Stimulated activated CD8-positive, alpha-beta memory T cell treated with anti-CD3 and anti-CD28 coated beads, Interleukin-7, amount 100 ng/mL, for 48 hours (primary cell): Measurements from ENCODE around the gene TTLL5.

Experiments used
- DNase-seq, 2 donors: peaks; one replicate each; pipeline ENCODE4 v3.0.0-alpha.2; 2020; ENCODE audit warnings: low read depth in 1 of 2; ENCODE audit errors: extremely low read depth in 1 of 2

TTLL5 gene

GRCh38 chr14:75794615-75795038 lies 133.6 kb downstream of the TTLL5 start:
- DNase-seq, result no peak

GRCh38 chr14:75800792-75801191 lies 139.7 kb downstream of the TTLL5 start:
- no peak for DNase-seq

- no peak for DNase-seq
Measured at GRCh38 chr14:75802486-75802885, 141.4 kb downstream of the TTLL5 start.

GRCh38 chr14:75803765-75804164 lies 142.7 kb downstream of the TTLL5 start:
- no peak for DNase-seq

- no peak for DNase-seq
Measured at GRCh38 chr14:75804570-75805275, 143.7 kb downstream of the TTLL5 start.

- no peak for DNase-seq
Measured at GRCh38 chr14:75805646-75806045, 144.6 kb downstream of the TTLL5 start.

GRCh38 chr14:75806352-75806832 lies 145.3 kb downstream of the TTLL5 start:
- DNase-seq, result no peak

GRCh38 chr14:75807667-75808360 lies 146.8 kb downstream of the TTLL5 start:
- DNase-seq, result no peak

GRCh38 chr14:75811136-75811829 lies 150.2 kb downstream of the TTLL5 start:
- DNase-seq, result no peak

GRCh38 chr14:75811872-75812499 lies 150.9 kb downstream of the TTLL5 start:
- DNase-seq, result no peak

- DNase-seq, result no peak
Measured at GRCh38 chr14:75812622-75813021, 151.6 kb downstream of the TTLL5 start.

GRCh38 chr14:75820761-75821160 lies 159.7 kb downstream of the TTLL5 start:
- no peak for DNase-seq

GRCh38 chr14:75821831-75822521 lies 160.9 kb downstream of the TTLL5 start:
- DNase-seq, result no peak

- DNase-seq, result no peak
Measured at GRCh38 chr14:75822522-75823141, 161.6 kb downstream of the TTLL5 start.

GRCh38 chr14:75823334-75823733 lies 162.3 kb downstream of the TTLL5 start:
- no peak for DNase-seq

- DNase-seq, result no peak
Measured at GRCh38 chr14:75824318-75824717, 163.3 kb downstream of the TTLL5 start.

GRCh38 chr14:75825147-75825592 lies 164.1 kb downstream of the TTLL5 start:
- no peak for DNase-seq

- DNase-seq, result no peak
Measured at GRCh38 chr14:75826599-75826998, 165.6 kb downstream of the TTLL5 start.

GRCh38 chr14:75827331-75827730 lies 166.3 kb downstream of the TTLL5 start:
- no peak for DNase-seq

GRCh38 chr14:75829316-75829715 lies 168.3 kb downstream of the TTLL5 start:
- no peak for DNase-seq
